NK-92 (cell line): ENCODE measurements around the gene UBE2Q2.
"Not testable (repeated sequence)": the region's sequence is repeated elsewhere in the genome, so short reads cannot be mapped to it uniquely, and the experiment has no call there.

Experiments used
- DNase-seq: peaks from one replicate; lab custom pipeline; 2025; ENCODE audit not compliant: unreplicated experiment; lab: John Stamatoyannopoulos, UW

UBE2Q2 gene

GRCh38 chr15:75823860-75824613, 19.2 kb upstream of the UBE2Q2 start:
- DNase-seq = no peak

DNA sequence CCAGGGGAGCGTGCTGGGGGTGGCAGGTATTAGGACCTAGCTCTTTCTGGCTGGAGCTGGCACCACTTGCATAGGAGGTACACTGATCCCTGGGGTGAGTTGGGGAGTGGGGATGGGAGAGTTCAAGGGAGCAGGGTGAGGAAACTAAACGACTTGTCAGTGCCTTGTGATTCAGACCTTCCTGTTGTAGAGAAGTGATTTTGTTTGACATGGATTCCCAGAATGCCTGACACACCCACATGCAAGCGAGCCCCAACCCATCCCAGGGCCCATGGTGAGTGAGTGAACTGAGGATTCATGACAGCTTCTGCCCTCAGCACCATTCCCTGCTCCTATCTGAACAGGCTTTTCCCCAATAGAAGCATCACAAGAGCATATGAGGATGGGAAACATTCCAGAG, 15.6 kb upstream of the UBE2Q2 start:
- DNase-seq = no peak

DNA sequence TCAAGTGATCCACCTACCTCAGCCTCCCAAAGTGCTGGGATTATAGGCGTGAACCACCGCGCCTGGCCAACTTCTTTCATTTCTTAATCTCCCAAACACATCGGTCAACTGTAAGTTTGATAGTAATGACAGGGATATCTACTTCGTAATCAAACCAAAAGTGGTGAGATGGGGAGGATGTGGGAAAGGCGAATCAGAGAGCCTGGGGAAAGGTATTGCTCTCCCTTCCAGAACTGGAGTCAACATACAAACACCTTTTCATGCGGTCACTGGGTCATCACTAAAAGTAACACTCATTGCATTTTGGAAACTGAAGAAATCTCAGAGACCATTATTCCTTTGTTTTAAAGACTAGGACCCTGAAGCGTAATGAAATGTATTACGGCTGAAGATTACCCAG, 14.8 kb upstream of the UBE2Q2 start:
- no peak for DNase-seq

GRCh38 chr15:75830910-75831805, 12.1 kb upstream of the UBE2Q2 start:
- no peak for DNase-seq

DNA sequence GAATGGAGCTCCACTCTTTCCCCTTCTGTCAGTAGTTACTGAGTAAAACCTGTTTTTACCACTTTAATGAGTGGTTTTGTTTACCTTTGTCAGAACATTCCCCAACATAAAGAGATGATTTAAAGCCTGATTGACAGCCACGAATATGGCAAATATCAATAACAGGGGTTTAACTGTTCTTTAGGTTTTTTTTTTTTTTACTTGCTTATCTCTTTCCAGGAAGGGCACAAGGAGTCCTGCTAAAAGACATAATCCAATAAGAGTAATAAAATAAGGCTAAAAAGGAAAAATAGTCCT, 11.5 kb upstream of the UBE2Q2 start:
- no peak for DNase-seq

GRCh38 chr15:75832114-75832513, 11.1 kb upstream of the UBE2Q2 start:
- no peak for DNase-seq

GRCh38 chr15:75834021-75834420, 9.2 kb upstream of the UBE2Q2 start:
- no peak for DNase-seq

- no peak for DNase-seq
Observed at GRCh38 chr15:75835990-75836958, 7.0 kb upstream of the UBE2Q2 start.

- no peak for DNase-seq
Observed at GRCh38 chr15:75836959-75837334, 6.3 kb upstream of the UBE2Q2 start.

DNA sequence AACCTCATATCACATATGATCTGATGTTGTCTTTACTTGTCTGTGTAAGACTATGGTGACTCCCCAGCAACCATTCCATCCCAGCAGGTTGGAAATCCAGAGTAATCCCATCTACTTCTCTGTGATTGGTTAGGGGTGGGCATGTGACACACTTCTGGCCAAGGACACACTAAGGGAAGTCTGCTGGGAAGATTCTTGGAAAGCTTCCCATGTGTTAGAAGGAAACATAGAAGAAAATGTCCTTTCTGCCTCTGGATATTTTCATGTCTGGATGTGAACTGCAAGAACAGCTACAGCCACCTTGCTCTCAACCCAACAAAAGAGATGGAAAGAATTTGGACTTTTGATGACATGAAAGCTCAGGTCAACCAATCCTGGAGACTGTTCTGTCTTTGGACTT, 2.6 kb upstream of the UBE2Q2 start:
- DNase-seq = no peak

DNA sequence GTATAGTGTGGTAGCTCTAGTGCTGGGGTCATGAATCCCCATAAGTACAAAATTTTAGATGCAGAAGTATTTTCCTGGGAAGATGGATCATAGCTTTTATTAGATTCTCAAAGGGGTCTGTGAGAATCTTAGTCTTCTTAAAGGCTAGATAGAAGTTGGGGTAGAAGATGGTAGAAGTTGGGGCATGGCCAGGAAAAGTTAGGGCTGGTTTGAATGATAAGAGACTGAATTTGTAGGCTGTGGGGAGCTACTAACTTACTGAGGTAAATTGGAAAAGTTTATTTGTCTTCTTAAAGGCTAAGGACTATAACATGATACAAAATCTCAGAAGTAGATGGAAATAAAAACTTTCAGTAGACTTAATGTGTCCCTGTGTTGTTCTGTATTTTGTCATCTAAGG, 1.6 kb upstream of the UBE2Q2 start:
- no peak for DNase-seq

- DNase-seq = no peak
Observed at GRCh38 chr15:75843678-75844581, 683 bp downstream of the UBE2Q2 start.

DNA sequence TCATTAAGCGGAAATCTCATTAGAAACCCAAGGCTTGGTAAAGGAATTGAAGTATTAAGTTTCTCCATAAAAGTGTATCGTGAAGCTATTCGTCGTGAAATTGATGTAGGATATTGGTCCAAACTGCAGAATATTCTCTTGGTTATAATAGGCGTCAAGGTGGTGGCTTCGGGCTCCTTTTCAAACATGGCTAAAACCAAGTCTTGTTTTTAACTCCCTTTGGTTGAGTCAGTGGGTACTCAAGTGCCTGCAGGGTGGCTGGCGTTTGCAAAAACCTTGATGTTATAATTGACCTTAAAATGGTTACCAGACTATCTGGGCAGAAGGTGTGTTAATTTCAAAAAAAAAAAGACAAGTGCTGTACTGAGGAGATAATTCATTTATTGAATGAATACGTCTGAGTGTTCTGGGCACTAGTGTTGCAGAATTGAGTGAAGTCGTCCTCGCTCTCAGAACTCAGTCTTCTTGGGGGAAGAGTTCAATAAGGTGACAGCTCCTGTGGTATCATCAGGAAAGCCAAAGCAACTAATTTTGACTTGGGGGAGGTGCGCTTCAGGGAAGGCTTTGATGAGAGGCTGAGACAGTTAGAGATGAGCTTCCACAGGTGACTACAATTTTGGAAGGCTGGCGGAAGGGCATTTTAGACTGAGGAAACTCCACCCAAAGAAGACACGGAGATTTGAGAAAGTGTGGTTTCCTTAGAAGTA, 1.5 kb downstream of the UBE2Q2 start:
- DNase-seq = no peak

GRCh38 chr15:75849167-75849566, 5.9 kb downstream of the UBE2Q2 start:
- no peak for DNase-seq

- no peak for DNase-seq
Observed at GRCh38 chr15:75850708-75851107, 7.5 kb downstream of the UBE2Q2 start.

- DNase-seq = not testable (repeated sequence)
Observed at GRCh38 chr15:75851566-75851965, 8.3 kb downstream of the UBE2Q2 start.

GRCh38 chr15:75857886-75858285, 14.6 kb downstream of the UBE2Q2 start:
- DNase-seq = no peak

DNA sequence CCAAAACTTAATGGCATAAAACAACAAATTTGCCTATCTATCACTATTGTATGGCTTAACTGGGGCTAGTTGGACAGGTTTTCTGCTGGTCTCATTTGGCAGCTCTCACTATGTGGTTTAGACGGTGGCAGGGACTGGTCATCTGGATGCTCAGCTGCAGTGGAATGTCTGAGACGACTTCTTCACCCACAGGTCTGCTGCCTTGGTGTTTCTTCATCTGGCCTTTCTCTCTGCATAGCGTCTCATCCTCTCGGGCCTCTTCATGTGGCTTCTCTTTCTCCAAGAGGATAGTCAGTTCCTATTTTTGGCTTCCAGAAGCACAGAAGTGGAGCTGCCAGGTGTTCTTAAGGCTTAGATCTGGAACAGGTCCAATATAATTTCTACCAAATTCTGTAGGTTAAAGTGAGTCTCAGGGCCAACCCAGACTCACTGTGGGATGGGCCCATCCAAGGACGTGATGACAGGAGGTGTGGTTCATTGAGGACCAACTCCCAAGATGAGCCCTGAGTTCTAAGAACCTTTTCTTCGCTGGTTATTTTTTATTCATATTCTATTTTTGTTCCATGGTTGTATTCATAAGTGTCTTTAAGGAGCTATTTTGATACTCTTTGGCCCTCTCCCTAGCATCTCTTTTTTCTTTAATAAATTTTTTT, 18.6 kb downstream of the UBE2Q2 start:
- DNase-seq = no peak

DNA sequence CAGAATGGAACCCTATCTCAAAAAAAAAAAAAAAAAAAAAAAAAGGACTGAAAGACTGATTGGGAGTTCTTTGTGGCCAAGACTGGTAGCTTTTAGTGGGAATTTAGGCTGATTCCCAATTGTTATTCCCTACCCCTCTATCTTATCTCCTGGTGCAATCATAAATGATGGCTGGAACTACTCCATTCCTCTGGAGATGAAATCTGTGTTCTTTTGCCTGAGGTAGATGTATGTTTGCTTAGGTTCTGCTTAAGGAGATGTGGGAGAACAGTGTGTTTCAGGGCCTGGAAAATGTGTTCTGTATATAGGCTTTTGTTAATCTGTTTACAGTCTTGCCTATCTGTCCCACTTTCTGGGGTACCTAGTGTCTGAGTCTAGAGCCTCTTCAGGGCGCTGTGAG, 19.5 kb downstream of the UBE2Q2 start:
- no peak for DNase-seq
